Measurements from ENCODE around the gene CD247. TPM values are rescaled to one million over a fixed set of nuclear protein-coding genes. Genes with fewer than 3 reads are reported as not detected.

Gene CD247
- total and polyA plus RNA-seq, 9 of the 15 experiments (the other 6 are each of a cell fraction or from before 2014, with no cell fraction given): 0.08 to 0.42 (median 0.28) TPM; not detected in 5

- TF ChIP-seq ZBTB2 (IDR thresholded peaks at IDR 0.05) (no peak), GTF2A2 (tag; IDR thresholded peaks at IDR 0.05) (no peak), SMARCE1 (IDR thresholded peaks at IDR 0.05) (no peak), CBX2 (IDR thresholded peaks at IDR 0.05; ENCODE audit: insufficient read depth, low read length, poor library complexity, severe bottlenecking) (no peak)
- TF ChIP-seq, protein P1, sequence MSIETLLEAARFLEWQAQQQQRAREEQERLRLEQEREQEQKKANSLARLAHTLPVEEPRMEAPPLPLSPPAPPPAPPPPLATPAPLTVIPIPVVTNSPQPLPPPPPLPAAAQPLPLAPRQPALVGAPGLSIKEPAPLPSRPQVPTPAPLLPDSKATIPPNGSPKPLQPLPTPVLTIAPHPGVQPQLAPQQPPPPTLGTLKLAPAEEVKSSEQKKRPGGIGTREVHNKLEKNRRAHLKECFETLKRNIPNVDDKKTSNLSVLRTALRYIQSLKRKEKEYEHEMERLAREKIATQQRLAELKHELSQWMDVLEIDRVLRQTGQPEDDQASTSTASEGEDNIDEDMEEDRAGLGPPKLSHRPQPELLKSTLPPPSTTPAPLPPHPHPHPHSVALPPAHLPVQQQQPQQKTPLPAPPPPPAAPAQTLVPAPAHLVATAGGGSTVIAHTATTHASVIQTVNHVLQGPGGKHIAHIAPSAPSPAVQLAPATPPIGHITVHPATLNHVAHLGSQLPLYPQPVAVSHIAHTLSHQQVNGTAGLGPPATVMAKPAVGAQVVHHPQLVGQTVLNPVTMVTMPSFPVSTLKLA (conservative IDR thresholded peaks at IDR 0.05): no peak
Measured at GRCh38 chr1:167425482-167425881, 92.8 kb downstream of the CD247 start (continued).

DNA sequence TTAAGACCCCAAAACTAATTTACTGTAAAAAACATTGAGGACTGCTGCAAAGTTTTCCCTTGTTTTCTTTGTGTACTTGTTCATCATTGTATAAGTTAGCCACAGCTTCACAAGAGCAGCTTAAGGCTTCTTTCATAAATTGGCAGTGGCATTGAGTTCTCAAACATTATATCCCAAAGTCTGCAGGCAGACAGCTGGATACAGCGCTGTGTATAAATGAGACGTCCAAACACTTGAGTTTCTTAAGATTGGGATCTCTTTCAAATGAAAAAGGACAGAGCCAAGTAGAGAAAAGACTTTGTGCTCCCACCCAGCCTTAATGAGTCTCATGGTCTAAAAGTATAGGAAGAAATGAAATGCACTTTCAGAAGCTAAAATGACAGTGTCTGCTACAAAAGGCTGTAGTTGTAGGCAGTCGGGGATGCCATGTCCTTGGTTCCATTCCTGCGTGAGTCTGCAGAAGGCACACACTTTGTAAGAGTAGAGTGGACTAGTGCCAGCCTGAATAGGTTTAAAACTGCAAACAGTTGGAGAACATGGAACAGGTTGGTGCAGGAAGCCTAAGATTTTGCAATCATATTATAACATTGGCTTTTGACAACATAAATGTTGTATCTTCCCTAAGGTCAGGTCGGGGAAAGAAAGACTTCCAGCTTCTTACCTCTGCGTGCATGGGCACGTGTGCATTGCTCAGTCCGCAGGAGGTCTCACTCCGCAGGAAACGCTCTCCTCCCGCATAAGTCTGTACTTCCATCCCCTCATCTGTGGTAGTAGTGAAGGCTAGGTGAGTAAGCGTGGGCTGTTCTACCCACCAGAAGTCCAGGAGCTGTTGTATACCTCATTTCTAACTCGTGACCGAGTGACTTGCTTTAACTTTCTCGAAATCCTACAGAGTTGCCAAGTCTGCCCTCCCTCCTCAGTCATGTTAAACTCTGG lies 94.4 kb downstream of the CD247 start:
- in situ Hi-C loops (cut with MboI): no loop called here
- 66% methylated on average over 15 of the region's 15 CpGs for WGBS (ENCODE audit: insufficient coverage, low coverage, missing lambda C conversion rate)
- no peak for DNase-seq (ENCODE audit: extremely low read depth in 1 of 4, low spot score in 3 of 4)
- Histone ChIP-seq H3K4me3 (no peak overlapping the region), H3K9me1 (ENCODE audit: control insufficient read depth, insufficient read depth, low read length) (peaks cover 3% of the 10 kb centered on the region), H3K4me2 (ENCODE audit: insufficient read depth, low read length) (no peak overlapping the region), H3K9ac (ENCODE audit: insufficient read depth in 1 of 2, low read depth in 2 of 2, low read length in 2 of 2) (no peak overlapping the region), H2AFZ (ENCODE audit: low read depth, low read length) (no peak overlapping the region), H3K27ac (ENCODE audit: extremely low read depth, low read depth, low read length) (no peak overlapping the region), H3K9me3 (replicated peaks; ENCODE audit: control insufficient read depth, insufficient read depth, low read depth, low read length) (no peaks in the 10 kb centered on the region), H4K20me1 (replicated peaks; ENCODE audit: control insufficient read depth, insufficient read depth, low read length) (no peaks in the 10 kb centered on the region), H3K27me3 (ENCODE audit: control insufficient read depth in 2 of 2, insufficient read depth in 2 of 2, low read length in 2 of 2) (no peaks in the 10 kb centered on the region), H3K79me2 (ENCODE audit: control insufficient read depth, insufficient read depth, low read length) (no peaks in the 10 kb centered on the region), H3K4me1 (replicated peaks in 1 of 2; ENCODE audit: control insufficient read depth in 2 of 2, insufficient read depth in 2 of 2, low read length in 2 of 2) (peaks cover 10 to 19% of the 10 kb centered on the region in 2 experiments; a peak in 4 of 5 replicates), H3K36me3 (ENCODE audit: control insufficient read depth, insufficient read depth, low read length) (no peaks in the 10 kb centered on the region)
- POLR2A ChIA-PET: interaction anchor here (0.9 to 2.2 kb wide), 3 partner anchors 9 to 40 kb away, joined by 3 to 7 read pairs (median 4); no protein-coding TSS in a partner anchor
- BruUV-seq (replicated peaks): no TSS peak
- CTCF ChIA-PET (ENCODE audit: low intra/inter-chr PET ratio): no interaction called here
- ATAC-seq: no peak; the same call in 2 of the 3 replicates
- intact Hi-C loops (cut with micrococcal nuclease): no loop called here
- TF ChIP-seq PHF21A (IDR thresholded peaks at IDR 0.05; ENCODE audit: borderline replicate concordance, low read depth): no peak
- TF ChIP-seq ZNF586 (CRISPR knock-in tag; conservative IDR thresholded peaks at IDR 0.05): no peak
- TF ChIP-seq ZNF766 (CRISPR knock-in tag; conservative IDR thresholded peaks at IDR 0.05): no peak
- no peak for TF ChIP-seq PTTG1 (tag; IDR thresholded peaks at IDR 0.05; ENCODE audit: low read depth)
- no peak for TF ChIP-seq CCNT2 (IDR thresholded peaks at IDR 0.05; ENCODE audit: borderline replicate concordance, extremely low read depth, insufficient read length, low read depth, low read length)
- FAIRE-seq: no peak
